Hepatocyte (in vitro differentiated cells): ENCODE data around the gene GLI3. TPM values are rescaled to one million over a fixed set of nuclear protein-coding genes. Genes with fewer than 3 reads are reported as not detected.

ENCODE experiments used
- DNase-seq: peaks from one replicate; pipeline ENCODE4 v3.0.0-alpha.2; 2016; ENCODE audit warnings: low spot score
- H2AFZ ChIP-seq: fragments of 200-600 bp; sonication (generic); 2 replicates; pipeline ENCODE4 v1.6.0; 2016; ENCODE audit warnings: antibody characterized with exemption, mild to moderate bottlenecking
- H3K27ac ChIP-seq: fragments of 200-600 bp; sonication (generic); 2 replicates; pipeline ENCODE4 v1.5.1; 2016; ENCODE audit warnings: mild to moderate bottlenecking
- H3K27me3 ChIP-seq: fragments of 200-600 bp; sonication (generic); 2 replicates; pipeline ENCODE4 v1.6.1; 2016
- H3K36me3 ChIP-seq: fragments of 200-600 bp; sonication (generic); replicated peaks from 2 replicates; pipeline ENCODE4 v1.5.1; 2016; ENCODE audit warnings: low read depth; ENCODE audit not compliant: insufficient read depth
- H3K4me1 ChIP-seq: fragments of 200-600 bp; sonication (generic); 2 replicates; pipeline ENCODE4 v1.5.1; 2016; ENCODE audit warnings: mild to moderate bottlenecking, moderate library complexity; ENCODE audit not compliant: insufficient read depth
- H3K4me2 ChIP-seq: fragments of 200-600 bp; sonication (generic); 2 replicates; pipeline ENCODE4 v1.6.0; 2016
- H3K4me3 ChIP-seq: fragments of 200-600 bp; sonication (generic); 2 replicates; pipeline ENCODE4 v1.5.1; 2016; ENCODE audit warnings: mild to moderate bottlenecking
- H3K79me2 ChIP-seq: fragments of 200-600 bp; sonication (generic); 2 replicates; pipeline ENCODE4 v1.6.0; 2017; ENCODE audit warnings: mild to moderate bottlenecking
- H3K9me2 ChIP-seq: fragments of 200-600 bp; sonication (generic); replicated peaks from 2 replicates; pipeline ENCODE4 v1.6.0; 2017; ENCODE audit warnings: mild to moderate bottlenecking; ENCODE audit not compliant: insufficient read depth
- H3K9me3 ChIP-seq: fragments of 200-600 bp; sonication (generic); 2 replicates; pipeline ENCODE4 v1.5.1; 2016; ENCODE audit warnings: low read depth, mild to moderate bottlenecking
- H4K20me1 ChIP-seq: fragments of 200-600 bp; sonication (generic); 2 replicates; pipeline ENCODE4 v1.6.0; 2016; ENCODE audit warnings: mild to moderate bottlenecking; ENCODE audit not compliant: insufficient read depth, poor library complexity, severe bottlenecking
- CTCF ChIP-seq: fragments of 200-600 bp; sonication (generic); IDR thresholded peaks from 2 replicates; pipeline ENCODE4 v1.5.1; 2016; ENCODE audit warnings: antibody characterized with exemption, mild to moderate bottlenecking; ENCODE audit not compliant: poor library complexity
- EZH2 ChIP-seq: fragments of 200-600 bp; sonication (generic); IDR thresholded peaks from 2 replicates; pipeline ENCODE4 v1.6.1; 2016; ENCODE audit warnings: antibody characterized with exemption, mild to moderate bottlenecking, borderline replicate concordance
- EZH2phosphoT487 ChIP-seq: fragments of 200-600 bp; sonication (generic); IDR thresholded peaks from one replicate; pipeline ENCODE4 v1.6.1; 2018; ENCODE audit warnings: antibody characterized with exemption, mild to moderate bottlenecking, low read depth, moderate library complexity; ENCODE audit not compliant: unreplicated experiment, severe bottlenecking
- WGBS: methylation state at CpG from one replicate; pipeline ENCODE4 v1.1.6; 2016; ENCODE audit warnings: low lambda C conversion rate; ENCODE audit errors: missing lambda C conversion rate; 5-methylcytosine and 5-hydroxymethylcytosine counted together
- polyA plus RNA-seq: library from polyadenylated mRNA; unstranded; fragments of >200 nt; fragmentation: Nextera tagmentation; extraction: Ambion mirVana; gene quantifications from 2 replicates; pipeline ENCODE4 v1.2.1, GENCODE V29; 2016
- total RNA-seq: library from RNA; depleted of rRNA; stranded (reverse); fragments of >200 nt; gene quantifications from 2 replicates; pipeline ENCODE4 v1.2.3, GENCODE V29; 2014

GLI3 gene
- total and polyA plus RNA-seq, 2 experiments from 2014 or later: 5.5 to 20.0 TPM

GRCh38 chr7:41974870-41975557, 262.0 kb downstream of the GLI3 start:
- TF ChIP-seq EZH2 (no peak), CTCF (no peak), EZH2phosphoT487 (no peak)
- WGBS: 96% methylated on average over 4 of the region's 4 CpGs

GRCh38 chr7:41973202-41973730, 263.7 kb downstream of the GLI3 start:
- H3K9me3 ChIP-seq: no peaks in the 10 kb centered on the region
- H4K20me1 ChIP-seq: no peaks in the 10 kb centered on the region
- no peaks in the 10 kb centered on the region for H3K36me3 ChIP-seq
- TF ChIP-seq EZH2phosphoT487 (no peak), CTCF (no peak), EZH2 (no peak)
- no peak overlapping the region for H3K4me2 ChIP-seq
- H3K79me2 ChIP-seq: no peaks in the 10 kb centered on the region
- no peaks in the 10 kb centered on the region for H3K4me1 ChIP-seq
- no peak for DNase-seq
- no peak overlapping the region for H2AFZ ChIP-seq
- WGBS: 95% methylated on average over 8 of the region's 8 CpGs
- no peak overlapping the region for H3K27ac ChIP-seq
- H3K9me2 ChIP-seq: no peaks in the 10 kb centered on the region
- no peak overlapping the region for H3K4me3 ChIP-seq
- no peaks in the 10 kb centered on the region for H3K27me3 ChIP-seq

More at GRCh38 chr7:41974870-41975557, 262.0 kb downstream of the GLI3 start:
- Histone ChIP-seq H4K20me1 (no peaks in the 10 kb centered on the region), H3K9me3 (no peaks in the 10 kb centered on the region), H3K27ac (no peak overlapping the region), H3K9me2 (no peaks in the 10 kb centered on the region), H3K36me3 (no peaks in the 10 kb centered on the region), H3K4me3 (no peak overlapping the region), H3K79me2 (no peaks in the 10 kb centered on the region), H2AFZ (no peak overlapping the region), H3K4me2 (no peak overlapping the region), H3K27me3 (no peaks in the 10 kb centered on the region), H3K4me1 (peaks cover under 1% of the 10 kb centered on the region)
- DNase-seq: no peak

- Histone ChIP-seq H3K27me3 (no peaks in the 10 kb centered on the region), H3K36me3 (no peaks in the 10 kb centered on the region), H4K20me1 (no peaks in the 10 kb centered on the region), H2AFZ (no peak overlapping the region), H3K4me3 (no peak overlapping the region), H3K9me3 (no peaks in the 10 kb centered on the region), H3K27ac (no peak overlapping the region), H3K4me1 (no peaks in the 10 kb centered on the region), H3K4me2 (no peak overlapping the region), H3K9me2 (no peaks in the 10 kb centered on the region), H3K79me2 (no peaks in the 10 kb centered on the region)
- no peak for DNase-seq
- 93% methylated on average over 4 of the region's 4 CpGs for WGBS
- TF ChIP-seq EZH2 (no peak), CTCF (no peak), EZH2phosphoT487 (no peak)
These were observed 264.2 kb downstream of the GLI3 start for GRCh38 chr7:41972776-41973175.
